Testis (tissue), 3 donors: ENCODE measurements around the gene RPL31. TPM values are rescaled to one million over a fixed set of nuclear protein-coding genes. Genes with fewer than 3 reads are reported as not detected.

Experiments used
- DNase-seq: peaks from one replicate; pipeline ENCODE4 v3.0.0-alpha.2; 2019
- H3K27ac ChIP-seq, 2 donors: fragments of 200-600 bp; sonication (generic); one replicate each; pipeline ENCODE4 v1.5.1; 2019
- H3K27me3 ChIP-seq: fragments of 200-600 bp; sonication (generic); one replicate; pipeline ENCODE4 v1.5.1; 2019
- H3K36me3 ChIP-seq: fragments of 200-600 bp; sonication (generic); one replicate; pipeline ENCODE4 v1.5.1; 2017; ENCODE audit warnings: low read depth; ENCODE audit errors: missing control alignments
- H3K4me1 ChIP-seq: fragments of 200-600 bp; sonication (generic); one replicate; pipeline ENCODE4 v1.5.1; 2019
- H3K4me3 ChIP-seq, 2 donors: fragments of 200-600 bp; sonication (generic); one replicate each; pipeline ENCODE4 v1.5.1; 2017 to 2019
- H3K9me3 ChIP-seq: fragments of 200-600 bp; sonication (generic); one replicate; pipeline ENCODE4 v1.5.1; 2017
- CTCF ChIP-seq, 3 experiments: fragments of 450-650 bp in 2 of 3; fragments of 200-600 bp in 1 of 3; sonication (generic) in 1 of 3; IDR thresholded peaks; one replicate each; pipeline ENCODE4 v1.5.1; 2016 to 2019; ENCODE audit warnings: antibody characterized with exemption in 3 of 3, mild to moderate bottlenecking in 2 of 3, moderate library complexity in 1 of 3
- POLR2A ChIP-seq: fragments of 450-650 bp; IDR thresholded peaks from one replicate; pipeline ENCODE4 v1.6.1; 2017; ENCODE audit warnings: antibody characterized with exemption, mild to moderate bottlenecking, moderate library complexity
- WGBS, 2 donors: methylation state at CpG; one replicate each; pipeline ENCODE4 v1.1.5; 2018; 5-methylcytosine and 5-hydroxymethylcytosine counted together
- intact Hi-C: fragments of 100-400 bp; cut with DNase I; formaldehyde crosslinking; loops from one replicate; pipeline ENCODE4 v1.15.1; 2023; ENCODE audit warnings: low total_unique reads
- polyA plus RNA-seq: library from polyadenylated mRNA; stranded (reverse); fragments of 350-450 nt; fragmentation: Illumina TruSeq; extraction: RNeasy Lipid Tissue Mini Kit (QIAGEN cat#74804); gene quantifications from one replicate; pipeline ENCODE4 v1.2.3, GENCODE V29; 2014; ENCODE audit warnings: low read depth, low replicate concordance; ENCODE audit not compliant: insufficient read depth
- total RNA-seq, 2 donors: library from RNA; depleted of rRNA; stranded (reverse); fragments of >200 nt; gene quantifications; one replicate each; pipeline ENCODE4 v1.2.3, GENCODE V29; 2016

Gene RPL31
- total and polyA plus RNA-seq, 3 donors from 2014 or later: 404 to 1,643 (median 715) TPM

GRCh38 chr2:100960688-100961087 is 41.4 kb upstream of the RPL31 start:
- TF ChIP-seq POLR2A: no peak
- Histone ChIP-seq H3K4me3 (no peak overlapping the region), H3K4me1 (no peaks in the 10 kb centered on the region), H3K27ac (no peak overlapping the region), H3K36me3 (no peaks in the 10 kb centered on the region), H3K9me3 (no peaks in the 10 kb centered on the region), H3K27me3 (no peaks in the 10 kb centered on the region)
- 87 to 96% methylated on average over 3 to 4 of the region's 4 CpGs for WGBS, 2 donors
- intact Hi-C loops: no loop called here
- no peak for DNase-seq

DNA sequence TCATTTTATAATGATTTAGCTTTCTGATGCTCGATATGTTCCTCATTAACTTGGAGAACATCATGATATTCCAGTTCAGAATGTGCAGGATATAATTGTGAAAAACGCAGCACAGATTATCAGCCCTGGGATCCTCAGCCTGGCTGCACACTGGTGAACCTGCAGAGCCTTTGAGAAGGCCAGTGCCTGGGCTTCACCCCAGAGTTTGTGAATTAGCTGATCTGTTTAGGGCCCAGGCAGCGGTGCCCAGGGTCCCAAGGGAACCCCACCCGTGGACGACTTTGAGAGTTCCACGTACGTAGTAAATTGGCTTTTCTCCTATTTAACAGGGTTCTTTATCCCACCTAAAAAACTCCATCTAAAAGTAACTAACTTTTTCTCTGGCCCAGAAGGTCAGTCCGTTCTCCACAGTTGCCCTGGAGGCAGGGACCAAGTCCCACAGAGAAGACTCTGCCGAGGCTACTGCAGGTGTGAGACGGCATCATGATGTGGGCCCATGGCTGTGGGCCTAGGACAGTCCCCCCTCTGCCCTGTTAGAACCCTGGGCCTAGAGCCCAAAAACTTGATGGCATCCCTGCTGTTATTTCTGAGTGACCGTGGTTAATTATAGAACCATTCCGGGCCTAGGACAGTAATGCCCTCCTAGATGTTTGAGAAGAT is 39.6 kb upstream of the RPL31 start:
- no peak for TF ChIP-seq POLR2A
- TF ChIP-seq CTCF (IDR thresholded peaks at IDR 0.05): no peak
- H3K4me3 ChIP-seq: no peak overlapping the region
- intact Hi-C loops: no loop called here
- WGBS, 2 donors: 70 to 72% methylated on average over 12 of the region's 12 CpGs
- no peaks in the 10 kb centered on the region for H3K4me1 ChIP-seq
- H3K27ac ChIP-seq: no peak overlapping the region
- H3K36me3 ChIP-seq: no peaks in the 10 kb centered on the region
- no peaks in the 10 kb centered on the region for H3K9me3 ChIP-seq
- no peak for DNase-seq
- H3K27me3 ChIP-seq: no peaks in the 10 kb centered on the region

DNA sequence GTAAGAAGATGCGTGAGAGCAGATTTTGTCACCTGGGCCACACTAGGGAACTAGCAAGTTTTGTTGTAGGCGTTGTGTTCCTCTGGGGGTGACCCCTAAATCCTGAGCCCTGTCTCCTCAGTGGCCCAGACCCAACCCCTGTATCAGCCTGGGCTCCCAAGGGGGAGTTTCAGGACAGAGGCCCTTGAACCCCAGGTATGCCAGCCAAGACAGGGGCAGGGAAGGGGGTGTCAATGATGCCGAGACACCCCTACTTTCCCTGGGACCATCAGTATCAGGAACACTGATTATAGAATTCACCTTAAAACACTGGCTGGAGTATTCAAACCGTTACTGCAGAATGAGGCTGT is 39.1 kb upstream of the RPL31 start:
- Histone ChIP-seq H3K4me1 (no peaks in the 10 kb centered on the region), H3K4me3 (no peak overlapping the region), H3K27me3 (no peaks in the 10 kb centered on the region), H3K27ac (no peak overlapping the region), H3K36me3 (no peaks in the 10 kb centered on the region), H3K9me3 (no peaks in the 10 kb centered on the region)
- no peak for DNase-seq
- intact Hi-C loops: no loop called here
- 79 to 90% methylated on average over 3 to 4 of the region's 4 CpGs for WGBS, 2 donors
- TF ChIP-seq CTCF (IDR thresholded peaks at IDR 0.05) (no peak), POLR2A (no peak)

DNA sequence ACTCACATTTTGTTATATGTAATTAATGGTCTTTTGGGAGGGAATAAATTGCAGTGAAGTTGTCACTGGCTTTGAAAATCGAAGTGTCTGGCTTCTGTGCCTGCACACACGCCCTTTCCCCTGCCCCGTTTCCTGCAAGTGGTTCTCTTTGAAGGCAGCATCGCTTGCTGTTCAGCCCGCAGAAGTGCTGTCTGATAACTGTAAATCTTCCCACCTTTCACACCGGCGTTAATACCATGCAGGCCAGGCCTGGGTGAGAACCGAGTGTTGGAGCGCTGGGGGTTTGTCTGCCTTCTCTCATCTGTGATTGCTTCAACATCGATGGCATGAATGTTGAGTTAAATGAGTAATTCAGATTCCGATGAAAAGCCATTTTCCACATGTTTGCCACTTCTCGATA is 37.9 kb upstream of the RPL31 start:
- DNase-seq: no peak
- intact Hi-C loops: no loop called here
- Histone ChIP-seq H3K4me3 (no peak overlapping the region), H3K4me1 (no peaks in the 10 kb centered on the region), H3K27ac (no peak overlapping the region), H3K9me3 (no peaks in the 10 kb centered on the region), H3K36me3 (no peaks in the 10 kb centered on the region), H3K27me3 (no peaks in the 10 kb centered on the region)
- 79 to 86% methylated on average over 12 of the region's 12 CpGs for WGBS, 2 donors
- TF ChIP-seq POLR2A (no peak), CTCF (IDR thresholded peaks at IDR 0.05) (no peak)

GRCh38 chr2:100964681-100965169 is 37.4 kb upstream of the RPL31 start:
- Histone ChIP-seq H3K4me3 (no peak overlapping the region), H3K4me1 (no peaks in the 10 kb centered on the region), H3K9me3 (no peaks in the 10 kb centered on the region), H3K36me3 (no peaks in the 10 kb centered on the region), H3K27me3 (no peaks in the 10 kb centered on the region), H3K27ac (no peak overlapping the region)
- no peak for DNase-seq
- intact Hi-C loops: no loop called here
- TF ChIP-seq CTCF (IDR thresholded peaks at IDR 0.05): no peak
- no peak for TF ChIP-seq POLR2A
- 79% methylated on average over 11 of the region's 11 CpGs for WGBS, 2 donors
